GM21423 (cell line): ENCODE measurements around the gene FAS.
A peak's percentile ranks its signal among the peaks of the same experiment; 100 is the strongest.

Experiments used
- ATAC-seq: cut with Tn5 transposase; IDR thresholded peaks from one replicate; pipeline ENCODE4 v1.9.1; 2021; ENCODE audit warnings: mild to moderate bottlenecking, moderate library complexity; ENCODE audit not compliant: unreplicated experiment

FAS gene

DNA sequence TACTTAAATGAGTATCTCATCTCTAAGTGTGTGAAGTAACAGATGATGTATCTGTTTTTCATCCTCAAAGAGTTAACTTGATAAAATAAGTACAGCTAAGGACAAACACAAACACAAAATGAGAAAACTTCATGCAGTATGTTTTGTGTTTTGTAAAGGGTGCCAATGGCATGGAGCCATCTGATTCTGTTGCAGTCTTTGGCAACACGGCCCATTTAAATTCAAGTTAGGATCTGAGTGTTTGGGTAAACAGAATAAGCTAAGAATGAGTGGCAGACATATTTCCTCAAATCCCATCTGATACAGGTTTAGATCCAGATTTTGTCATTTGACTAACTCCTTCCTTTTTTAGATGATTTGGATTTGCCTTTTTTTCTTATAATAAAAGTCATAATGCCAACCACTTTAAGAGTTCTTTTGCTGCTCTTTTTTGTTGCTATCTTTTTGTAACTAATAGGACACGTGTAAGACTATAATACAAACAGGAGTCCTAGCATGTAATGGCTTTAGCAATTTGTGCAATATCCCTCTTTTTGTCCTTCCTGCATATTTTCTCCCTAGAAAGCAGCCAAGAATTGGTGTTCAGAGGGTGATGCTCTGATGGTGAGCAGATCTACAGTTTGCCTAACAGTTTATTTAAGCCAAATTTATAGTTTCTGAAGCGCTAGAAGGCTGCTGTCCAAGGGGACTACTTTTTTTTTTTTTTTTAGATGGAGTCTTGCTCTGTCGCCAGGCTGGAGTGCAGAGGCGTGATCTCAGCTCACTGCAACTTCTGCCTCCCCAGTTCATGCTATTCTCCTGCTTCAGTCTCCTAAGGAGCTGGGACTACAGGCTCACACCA lies 19.2 kb upstream of the FAS start:
- ATAC-seq: no peak

DNA sequence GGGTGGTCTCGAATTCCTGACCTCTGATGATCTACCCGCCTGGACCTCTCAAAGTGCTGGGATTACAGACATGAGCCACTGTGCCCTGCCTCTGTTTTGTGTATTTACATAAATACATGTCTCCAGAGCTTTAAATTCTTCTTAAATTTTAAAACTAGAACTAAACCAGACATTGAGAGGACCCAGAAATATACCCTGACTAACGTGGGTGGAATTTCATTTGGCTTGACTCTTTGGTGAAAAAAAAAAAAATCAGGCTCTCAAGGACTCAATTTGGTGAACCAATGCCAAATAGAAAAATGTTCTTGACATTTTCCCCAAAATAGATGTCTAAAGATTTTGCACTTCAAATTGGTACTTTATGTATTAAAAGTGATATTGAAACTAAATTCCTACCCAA lies 16.6 kb upstream of the FAS start:
- ATAC-seq: no peak

GRCh38 chr10:88974446-88975376 lies 15.9 kb upstream of the FAS start:
- peak; percentile 44 for ATAC-seq

DNA sequence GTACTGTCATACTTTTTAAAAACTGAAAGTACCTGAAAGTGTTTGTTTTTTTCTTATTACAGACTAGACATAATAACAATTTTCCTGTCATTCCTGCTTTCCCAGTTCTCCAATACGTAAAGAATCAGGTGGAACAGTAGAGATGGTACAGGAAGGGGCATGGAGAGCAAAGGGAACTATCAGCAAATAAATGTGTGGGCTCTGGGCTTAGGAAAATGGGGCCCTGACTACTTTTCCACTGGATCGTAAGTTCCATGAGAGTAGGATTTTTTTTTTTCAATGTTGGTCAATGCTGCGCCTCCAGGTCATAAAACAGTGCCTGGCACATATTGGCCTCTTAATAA lies 15.2 kb upstream of the FAS start:
- no peak for ATAC-seq

DNA sequence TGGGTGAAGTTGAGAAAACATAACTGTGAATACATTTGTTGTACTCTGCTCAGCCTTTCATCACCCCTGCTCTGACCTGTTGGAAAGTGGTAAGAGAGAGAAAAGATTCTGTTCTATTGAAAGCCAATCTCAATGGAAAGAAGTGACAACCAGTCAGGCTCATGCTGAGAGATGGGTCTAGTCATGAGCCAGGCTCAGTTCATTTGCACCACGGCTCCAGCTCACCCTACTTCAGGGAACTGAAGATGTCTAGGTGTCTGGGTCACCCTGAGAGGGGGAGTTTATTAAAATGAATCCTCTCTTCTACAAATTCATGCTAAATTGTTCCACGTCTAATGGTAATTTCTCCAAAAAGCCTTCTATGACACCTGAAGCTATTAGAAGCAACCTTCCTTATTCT lies 12.1 kb upstream of the FAS start:
- no peak for ATAC-seq

DNA sequence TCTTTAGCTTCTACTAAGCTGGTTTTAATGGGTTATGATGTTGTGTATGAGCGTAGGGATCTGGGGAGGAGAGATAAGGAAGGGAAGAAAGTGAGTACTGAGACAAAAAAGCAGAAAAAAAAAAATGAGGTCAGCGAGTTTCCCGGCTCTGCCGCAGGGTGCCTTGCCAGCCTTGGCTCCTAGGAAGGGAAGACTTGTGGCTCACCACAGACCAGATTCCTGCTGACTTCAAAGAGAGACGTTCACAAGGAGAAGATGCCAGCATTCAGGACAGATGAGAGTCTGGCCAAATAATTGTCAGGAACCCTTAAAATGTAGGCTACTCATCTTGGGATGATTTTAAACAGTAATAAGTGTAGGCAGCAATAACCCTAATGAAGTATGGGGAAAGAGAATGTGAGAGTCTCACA lies 11.4 kb upstream of the FAS start:
- ATAC-seq: no peak

DNA sequence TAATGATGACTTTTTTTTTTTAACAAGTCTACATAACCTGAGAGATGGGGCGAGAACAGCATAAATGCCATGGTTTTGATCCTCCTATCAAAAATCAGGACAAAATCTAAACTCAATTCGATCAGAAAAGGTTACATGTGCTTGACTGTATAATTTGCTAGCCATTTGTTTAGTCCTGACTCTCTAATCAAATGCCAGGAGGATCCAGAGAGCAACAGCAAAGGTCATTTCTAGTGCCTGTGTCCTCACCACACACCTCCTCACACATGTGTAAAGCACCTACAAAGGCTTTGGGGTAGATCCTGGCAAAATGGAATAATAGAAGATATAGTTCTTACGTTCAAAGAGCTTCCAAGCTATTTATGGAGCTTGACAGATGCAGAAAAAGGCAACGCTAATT lies 11.0 kb upstream of the FAS start:
- ATAC-seq: no peak

GRCh38 chr10:88980247-88980646 lies 10.4 kb upstream of the FAS start:
- no peak for ATAC-seq

DNA sequence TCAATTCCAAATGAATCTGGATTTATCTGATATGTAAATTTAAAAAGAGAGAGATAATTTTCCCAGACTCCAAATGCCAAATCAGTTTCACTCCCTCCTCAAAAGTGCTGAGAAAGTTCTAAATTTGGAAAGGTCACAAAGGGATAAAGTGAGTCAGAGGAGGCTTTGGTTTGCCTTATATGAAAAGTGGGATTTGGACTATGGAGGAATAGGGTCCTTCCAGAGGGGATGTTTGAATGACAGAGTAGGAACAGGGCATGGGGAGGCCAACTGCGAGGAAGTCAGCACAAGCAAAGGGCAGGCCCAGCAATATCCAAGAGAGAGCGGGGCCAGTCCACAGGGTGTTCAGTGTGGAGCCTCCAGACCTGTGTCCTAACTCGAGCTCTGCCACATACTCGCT lies 9.8 kb upstream of the FAS start:
- ATAC-seq: no peak

- no peak for ATAC-seq
Observed at GRCh38 chr10:88981435-88981834, 9.2 kb upstream of the FAS start.

GRCh38 chr10:88982366-88982765 lies 8.2 kb upstream of the FAS start:
- ATAC-seq: no peak

GRCh38 chr10:88983206-88983605 lies 7.4 kb upstream of the FAS start:
- ATAC-seq: no peak

- ATAC-seq: no peak
Observed at GRCh38 chr10:88983939-88984338, 6.7 kb upstream of the FAS start.

DNA sequence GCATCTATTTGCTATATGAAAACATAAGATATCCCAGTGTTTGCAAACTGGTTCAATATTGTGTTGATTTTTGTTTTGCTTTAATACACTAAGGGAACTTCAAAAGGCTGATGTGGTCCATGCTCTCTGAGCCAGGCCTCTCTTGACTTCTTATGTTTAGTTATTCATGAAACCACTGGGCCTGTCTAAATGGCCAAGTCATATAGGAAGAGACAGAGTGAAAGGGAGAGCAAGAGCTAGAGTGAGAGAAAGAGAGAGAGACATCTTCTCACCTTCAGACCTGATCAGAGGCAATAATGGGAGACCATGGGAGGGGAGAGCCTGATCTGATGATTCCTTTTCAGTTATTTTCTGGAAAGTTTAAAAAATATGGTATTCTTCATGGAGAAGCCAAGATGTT lies 6.1 kb upstream of the FAS start:
- ATAC-seq: no peak

- no peak for ATAC-seq
Observed at GRCh38 chr10:88986549-88987242, 3.9 kb upstream of the FAS start.

- no peak for ATAC-seq
Observed at GRCh38 chr10:88987243-88987725, 3.3 kb upstream of the FAS start.

- no peak for ATAC-seq
Observed at GRCh38 chr10:88987840-88988239, 2.8 kb upstream of the FAS start.

GRCh38 chr10:88989423-88989822 lies 1.2 kb upstream of the FAS start:
- no peak for ATAC-seq

DNA sequence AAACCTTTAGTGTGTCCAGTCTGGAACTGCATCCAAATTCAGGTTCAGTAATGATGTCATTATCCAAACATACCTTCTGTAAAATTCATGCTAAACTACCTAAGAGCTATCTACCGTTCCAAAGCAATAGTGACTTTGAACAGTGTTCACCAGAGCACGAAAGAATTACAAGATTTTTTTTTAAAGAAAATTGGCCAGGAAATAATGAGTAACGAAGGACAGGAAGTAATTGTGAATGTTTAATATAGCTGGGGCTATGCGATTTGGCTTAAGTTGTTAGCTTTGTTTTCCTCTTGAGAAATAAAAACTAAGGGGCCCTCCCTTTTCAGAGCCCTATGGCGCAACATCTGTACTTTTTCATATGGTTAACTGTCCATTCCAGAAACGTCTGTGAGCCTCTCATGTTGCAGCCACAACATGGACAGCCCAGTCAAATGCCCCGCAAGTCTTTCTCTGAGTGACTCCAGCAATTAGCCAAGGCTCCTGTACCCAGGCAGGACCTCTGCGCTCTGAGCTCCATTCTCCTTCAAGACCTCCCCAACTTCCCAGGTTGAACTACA lies 694 bp upstream of the FAS start:
- ATAC-seq: peak; percentile 15

- ATAC-seq: peak; percentile 23
Observed at GRCh38 chr10:88991161-88991898, 732 bp downstream of the FAS start.
